ENCODE results near the gene CEP68. TPM values are rescaled to one million over a fixed set of nuclear protein-coding genes. Genes with fewer than 3 reads are reported as not detected.

The CEP68 gene
- total RNA-seq, 4 donors from 2014 or later, result 21.4 to 48.0 (median 35.2) TPM

GRCh38 chr2:65024149-65024829 lies 31.9 kb upstream of the CEP68 start:
- Histone ChIP-seq H3K27me3 (no peaks in the 10 kb centered on the region), H3K36me3 (peaks cover 0 to 38% of the 10 kb centered on the region in 2 donors), H3K27ac (no peak overlapping the region), H3K4me1 (no peaks in the 10 kb centered on the region), H3K9me3 (no peaks in the 10 kb centered on the region), H3K4me3 (no peak overlapping the region)
- in situ Hi-C loops (cut with MboI; ENCODE audit: low sequenced_read_pairs in 4 of 4), result no loop called here
- DNase-seq, result no peak
- TF ChIP-seq POLR2A (IDR thresholded peaks at IDR 0.05), result no peak
- TF ChIP-seq CTCF (IDR thresholded peaks at IDR 0.05 in 4 of 5, conservative IDR thresholded peaks at IDR 0.05 in 1 of 5), result no peak
- intact Hi-C loops (cut with DNase I; ENCODE audit: low total_unique reads), result loop anchor here (10.0 kb wide), 1 partner anchor 439 kb away; no protein-coding TSS in a partner anchor
- no peak for ATAC-seq

- Histone ChIP-seq H3K27me3 (no peaks in the 10 kb centered on the region), H3K27ac (no peak overlapping the region), H3K4me1 (no peaks in the 10 kb centered on the region), H3K36me3 (peaks cover 0 to 25% of the 10 kb centered on the region in 2 donors), H3K4me3 (no peak overlapping the region), H3K9me3 (no peaks in the 10 kb centered on the region)
- DNase-seq, result no peak
- in situ Hi-C loops (cut with MboI; ENCODE audit: low sequenced_read_pairs in 4 of 4), result loop anchor here in 2 of 4 donors (25.0 kb wide), 3 partner anchors 388 to 537 kb away; no protein-coding TSS in a partner anchor
- intact Hi-C loops (cut with DNase I; ENCODE audit: low total_unique reads), result loop anchor here (10.0 kb wide), 1 partner anchor 441 kb away; no protein-coding TSS in a partner anchor
- no peak for ATAC-seq
- TF ChIP-seq CTCF (IDR thresholded peaks at IDR 0.05 in 4 of 5, conservative IDR thresholded peaks at IDR 0.05 in 1 of 5), result no peak
- TF ChIP-seq POLR2A (IDR thresholded peaks at IDR 0.05), result no peak
Measured at GRCh38 chr2:65025453-65026123, 30.6 kb upstream of the CEP68 start.

GRCh38 chr2:65026154-65026553 lies 30.1 kb upstream of the CEP68 start:
- no peak overlapping the region for H3K4me3 ChIP-seq
- in situ Hi-C loops (cut with MboI; ENCODE audit: low sequenced_read_pairs in 4 of 4), result loop anchor here in 2 of 4 donors (25.0 kb wide), 3 partner anchors 389 to 536 kb away; no protein-coding TSS in a partner anchor
- no peaks in the 10 kb centered on the region for H3K27me3 ChIP-seq
- ATAC-seq (no peak), DNase-seq (no peak)
- intact Hi-C loops (cut with DNase I; ENCODE audit: low total_unique reads), result loop anchor here (10.0 kb wide), 1 partner anchor 441 kb away; no protein-coding TSS in a partner anchor
- H3K27ac ChIP-seq, result no peak overlapping the region
- H3K4me1 ChIP-seq, result no peaks in the 10 kb centered on the region
- no peaks in the 10 kb centered on the region for H3K9me3 ChIP-seq
- H3K36me3 ChIP-seq, result peaks cover 0 to 19% of the 10 kb centered on the region in 2 donors
- no peak for TF ChIP-seq CTCF (IDR thresholded peaks at IDR 0.05 in 4 of 5, conservative IDR thresholded peaks at IDR 0.05 in 1 of 5)
- no peak for TF ChIP-seq POLR2A (IDR thresholded peaks at IDR 0.05)

GRCh38 chr2:65026704-65027464 lies 29.3 kb upstream of the CEP68 start:
- DNase-seq (no peak), ATAC-seq (no peak)
- in situ Hi-C loops (cut with MboI; ENCODE audit: low sequenced_read_pairs in 4 of 4) (loop anchor here in 2 of 4 donors (25.0 kb wide), 3 partner anchors 390 to 535 kb away; no protein-coding TSS in a partner anchor), intact Hi-C loops (cut with DNase I; ENCODE audit: low total_unique reads) (loop anchor here (10.0 kb wide), 1 partner anchor 442 kb away; no protein-coding TSS in a partner anchor)
- Histone ChIP-seq H3K4me1 (peaks cover 4 to 6% of the 10 kb centered on the region in 2 donors), H3K27me3 (no peaks in the 10 kb centered on the region), H3K9me3 (no peaks in the 10 kb centered on the region), H3K4me3 (no peak overlapping the region), H3K36me3 (peaks cover 0 to 12% of the 10 kb centered on the region in 2 donors), H3K27ac (no peak overlapping the region)
- TF ChIP-seq CTCF (IDR thresholded peaks at IDR 0.05 in 4 of 5, conservative IDR thresholded peaks at IDR 0.05 in 1 of 5) (no peak), POLR2A (IDR thresholded peaks at IDR 0.05) (no peak)
